Putamen (tissue), 1 donor: ENCODE data around the gene LYPLA2.
A peak's percentile ranks its signal among the peaks of the same experiment; 100 is the strongest.
"Not testable (repeated sequence)": the region's sequence is repeated elsewhere in the genome, so short reads cannot be mapped to it uniquely, and the experiment has no call there.

Experiments
- DNase-seq: peaks from one replicate; pipeline ENCODE4 v3.0.0-alpha.2; 2016; ENCODE audit warnings: low spot score

LYPLA2 gene

GRCh38 chr1:23801338-23801748, 10.4 kb downstream of the LYPLA2 start:
- no peak for DNase-seq

DNA sequence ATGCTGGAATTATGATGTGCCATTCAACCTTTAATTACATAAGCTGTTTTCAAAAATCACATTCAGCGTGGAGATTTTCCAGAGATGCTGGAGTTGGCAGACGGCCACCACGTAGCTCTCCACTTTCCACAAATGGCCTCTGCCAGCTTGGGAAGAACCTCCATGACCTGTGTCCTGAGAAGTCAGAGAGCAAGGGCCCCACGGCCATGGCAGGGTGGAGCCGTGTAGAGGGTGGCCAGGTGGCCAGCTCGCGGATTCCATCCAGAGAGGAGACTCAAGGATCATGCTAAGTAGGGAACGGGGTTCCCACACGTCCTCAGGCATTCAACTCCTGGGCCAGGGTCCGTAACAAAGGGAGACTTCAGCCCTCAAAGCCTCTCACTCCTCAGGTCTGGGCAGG, 10.9 kb downstream of the LYPLA2 start:
- DNase-seq = no peak

GRCh38 chr1:23802809-23803342, 11.9 kb downstream of the LYPLA2 start:
- DNase-seq = not testable (repeated sequence)

GRCh38 chr1:23803674-23804073, 12.7 kb downstream of the LYPLA2 start:
- no peak for DNase-seq

DNA sequence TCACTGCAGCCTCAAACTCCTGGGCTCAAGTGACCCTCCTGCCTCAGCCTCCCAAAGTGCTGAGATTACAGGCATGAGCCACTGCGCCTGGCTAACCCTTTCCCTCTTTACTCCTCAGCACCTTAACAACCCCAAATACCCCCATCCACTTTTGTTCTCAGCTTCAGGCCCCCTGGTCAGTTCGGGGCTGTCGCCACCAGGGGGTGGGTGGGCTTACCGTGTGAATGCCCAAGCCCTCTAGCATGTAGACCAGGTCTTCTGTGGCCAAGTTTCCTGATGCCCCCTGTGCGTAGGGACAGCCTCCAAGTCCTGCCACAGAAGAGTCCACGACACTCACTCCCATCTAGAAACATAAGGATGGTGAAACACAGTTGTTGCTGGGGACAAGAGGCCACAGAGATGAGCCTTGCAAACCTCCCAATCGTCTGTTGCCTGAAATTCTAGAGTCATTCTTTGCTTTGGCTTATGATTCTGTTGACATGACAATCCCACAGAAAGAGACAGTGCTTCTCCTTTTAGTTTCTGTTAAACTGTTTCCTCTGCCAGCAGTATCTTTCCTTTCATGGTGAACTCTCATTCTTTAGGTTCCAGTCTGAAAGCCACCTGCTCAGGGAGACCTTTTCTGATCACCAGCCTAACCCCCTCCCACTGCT, 13.4 kb downstream of the LYPLA2 start:
- no peak for DNase-seq

DNA sequence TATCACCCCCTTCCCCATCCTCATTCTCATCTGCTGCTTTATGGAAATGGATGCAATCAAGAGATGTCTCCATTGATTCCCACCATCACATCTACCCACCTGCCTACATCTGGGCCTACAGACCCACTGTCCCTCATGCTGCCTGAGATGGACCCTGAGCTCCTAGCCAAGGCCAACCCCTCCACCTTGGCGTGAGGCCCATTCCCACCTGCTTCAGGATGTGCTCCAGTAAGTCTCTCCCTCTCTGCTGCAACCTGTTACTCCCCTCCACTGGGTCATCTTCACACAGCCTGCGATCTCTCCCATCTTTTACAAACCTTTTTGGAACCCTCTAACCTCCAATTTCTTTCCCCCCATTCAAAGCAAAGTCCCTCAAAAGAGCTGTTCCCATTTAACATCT, 14.1 kb downstream of the LYPLA2 start:
- DNase-seq = no peak

GRCh38 chr1:23806280-23806679, 15.3 kb downstream of the LYPLA2 start:
- DNase-seq = no peak

GRCh38 chr1:23807453-23807852, 16.5 kb downstream of the LYPLA2 start:
- DNase-seq = no peak

- peak; percentile 63 for DNase-seq
Observed at GRCh38 chr1:23809751-23810171, 18.8 kb downstream of the LYPLA2 start.

GRCh38 chr1:23810818-23811540, 20.0 kb downstream of the LYPLA2 start:
- DNase-seq = no peak

- DNase-seq = no peak
Observed at GRCh38 chr1:23814016-23814415, 23.1 kb downstream of the LYPLA2 start.

- DNase-seq = no peak
Observed at GRCh38 chr1:23816361-23816760, 25.4 kb downstream of the LYPLA2 start.

DNA sequence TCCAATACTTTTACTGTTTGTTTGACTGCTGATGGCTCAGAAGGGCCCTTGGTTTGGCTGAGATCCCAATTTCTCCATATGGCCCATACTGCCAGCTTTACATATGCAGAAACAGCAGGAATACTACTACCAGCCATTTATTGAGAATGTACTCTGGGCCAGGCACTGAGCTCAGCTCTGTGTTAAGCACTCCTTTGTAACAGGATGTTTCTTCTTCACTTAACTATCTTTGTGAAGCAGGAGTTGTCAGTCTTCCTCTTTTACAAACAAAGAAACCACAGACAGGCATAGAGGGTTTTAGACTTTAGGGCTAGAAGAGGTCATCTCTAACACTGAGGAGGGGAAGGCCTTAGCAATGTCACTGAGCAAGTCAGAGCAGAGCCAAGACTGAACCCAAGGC, 26.0 kb downstream of the LYPLA2 start:
- no peak for DNase-seq

DNA sequence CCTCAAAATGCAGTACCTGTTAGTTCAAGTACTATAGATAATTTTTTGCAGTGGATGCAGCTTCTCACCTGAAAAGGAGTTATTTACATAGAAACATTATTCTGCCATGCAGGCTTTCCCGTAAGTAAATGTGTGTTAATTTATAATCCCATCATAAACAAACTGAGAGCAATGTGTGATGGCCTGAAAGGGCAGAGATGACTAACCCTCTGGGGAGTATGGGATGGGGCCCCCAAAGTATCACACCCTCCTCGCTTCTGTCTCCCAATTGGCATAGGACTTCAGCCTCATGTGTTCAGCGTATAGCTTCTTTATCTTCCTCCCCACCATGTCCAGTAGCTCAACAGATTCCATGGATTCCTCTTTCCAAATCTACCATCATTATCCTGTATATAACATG, 26.7 kb downstream of the LYPLA2 start:
- DNase-seq = no peak

DNA sequence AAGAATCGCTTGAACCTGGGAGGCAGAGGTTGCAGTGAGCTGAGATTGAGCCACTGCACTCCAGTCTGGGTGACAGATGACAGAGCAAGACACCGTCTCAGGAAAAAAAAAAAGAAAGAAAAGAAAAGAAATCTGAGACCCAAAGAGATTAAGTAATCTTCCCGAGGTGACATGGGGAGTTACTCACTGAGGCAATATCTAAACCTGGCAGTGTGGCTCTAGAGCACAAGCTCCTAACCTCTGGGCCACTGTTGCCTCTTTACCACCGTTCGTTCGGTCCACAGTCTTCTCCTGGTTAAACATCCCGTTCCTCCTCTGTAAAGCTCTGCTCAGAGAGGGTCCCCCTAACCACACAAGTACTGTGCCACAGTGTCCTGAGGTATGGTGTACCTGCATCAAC, 32.8 kb downstream of the LYPLA2 start:
- no peak for DNase-seq

- no peak for DNase-seq
Observed at GRCh38 chr1:23824711-23825075, 33.7 kb downstream of the LYPLA2 start.

GRCh38 chr1:23825076-23825761, 34.3 kb downstream of the LYPLA2 start, which contains the start of gene HMGCL:
TSS of gene HMGCL (minus strand) at chr1:23825429. CDS start at chr1:23825415, 14 bp downstream.
- peak; percentile 90 for DNase-seq

- no peak for DNase-seq
Observed at GRCh38 chr1:23825762-23826522, 35.0 kb downstream of the LYPLA2 start.

GRCh38 chr1:23826590-23826989, 35.6 kb downstream of the LYPLA2 start:
- DNase-seq = not testable (repeated sequence)

- DNase-seq = no peak
Observed at GRCh38 chr1:23827717-23828116, 36.8 kb downstream of the LYPLA2 start.

- not testable (repeated sequence) for DNase-seq
Observed at GRCh38 chr1:23834156-23834555, 43.2 kb downstream of the LYPLA2 start.

- no peak for DNase-seq
Observed at GRCh38 chr1:23836037-23836436, 45.1 kb downstream of the LYPLA2 start.
